Adrenal gland (tissue), 5 donors: ENCODE measurements around the gene TRMT1.

Source experiments
- CTCF ChIP-seq, 6 experiments: fragments of 450-650 bp in 4 of 6; fragments of 200-600 bp in 2 of 6; sonication (generic) in 1 of 6; IDR thresholded peaks; 1 replicate in 5 of 6; 2 replicates in 1 of 6; pipeline versions ENCODE4 v1.5.1 to v1.8.0; 2016 to 2021; ENCODE audit warnings: antibody characterized with exemption in 6 of 6, mild to moderate bottlenecking in 2 of 6, moderate library complexity in 1 of 6
- POLR2A ChIP-seq, 2 donors: fragments of 450-650 bp; IDR thresholded peaks; one replicate each; pipeline ENCODE4 v1.6.1; 2017; ENCODE audit warnings: antibody characterized with exemption in 2 of 2, mild to moderate bottlenecking in 2 of 2, moderate library complexity in 1 of 2
- donor health status: DM: no; HTN: no; CAD: no.

GRCh38 chr19:13155472-13156359 lies 39.2 kb upstream of the TRMT1 start:
- TF ChIP-seq CTCF (IDR thresholded peaks at IDR 0.05) (no peak), POLR2A (IDR thresholded peaks at IDR 0.05) (peak in 1 of 2 donors; percentile 41)
